IPS-18a (cell line): ENCODE data around the gene CRACR2B.

Experiments
- H3K27ac ChIP-seq: one replicate; pipeline ENCODE4 v1.5.1; 2013; ENCODE audit warnings: low read length
- H3K27me3 ChIP-seq: one replicate; pipeline ENCODE4 v1.6.1; 2013; ENCODE audit warnings: mild to moderate bottlenecking, low read length; ENCODE audit not compliant: control insufficient read depth, insufficient read depth
- H3K36me3 ChIP-seq: one replicate; pipeline ENCODE4 v1.6.1; 2013; ENCODE audit warnings: low read depth, low read length; ENCODE audit not compliant: control insufficient read depth
- H3K4me1 ChIP-seq: one replicate; pipeline ENCODE4 v1.6.1; 2013; ENCODE audit warnings: low read depth, low read length; ENCODE audit not compliant: control insufficient read depth
- H3K4me3 ChIP-seq: one replicate; pipeline ENCODE4 v1.5.1; 2013; ENCODE audit warnings: low read length
- H3K9ac ChIP-seq: one replicate; pipeline ENCODE4 v1.6.1; 2013; ENCODE audit warnings: mild to moderate bottlenecking, low read length, moderate library complexity
- H3K9me3 ChIP-seq: one replicate; pipeline ENCODE4 v1.6.1; 2013; ENCODE audit warnings: low read depth, low read length; ENCODE audit not compliant: control insufficient read depth

The CRACR2B gene

DNA sequence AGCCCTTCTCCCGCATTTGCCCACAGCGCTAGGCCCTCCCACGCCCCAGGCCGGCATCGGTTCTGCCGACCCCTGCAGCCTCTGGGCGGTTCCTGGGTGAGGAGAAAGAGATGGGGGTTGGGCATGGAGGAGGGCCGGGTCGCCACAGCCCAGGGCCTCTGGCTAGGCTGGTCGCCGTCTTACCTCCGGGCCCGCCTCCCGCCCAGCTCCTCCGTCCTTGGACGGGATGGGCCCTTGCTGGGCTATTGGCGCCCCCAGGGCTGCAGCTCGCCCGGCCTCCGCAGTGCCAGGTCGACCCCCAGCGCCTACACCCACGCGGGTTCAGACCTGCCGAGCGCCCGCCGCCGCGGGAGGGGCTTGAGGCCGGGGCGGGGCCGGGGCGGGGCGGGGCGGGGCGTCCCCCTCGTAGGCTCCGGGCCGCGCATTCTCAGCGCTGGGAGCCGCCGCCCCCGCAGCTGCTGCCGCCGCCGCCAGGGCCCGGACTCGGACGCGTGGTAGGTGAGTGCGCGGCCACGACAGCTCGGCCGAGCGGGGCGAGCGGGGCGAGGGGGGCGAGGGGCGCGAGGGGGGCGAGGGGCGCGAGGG, 4.9 kb downstream of the CRACR2B start, which contains the start of gene CD151:
TSS of gene CD151 (plus strand) at position 424 of the 585 bp plus-strand sequence. CDS start 3,118 bp downstream, outside the sequence.
- Histone ChIP-seq H3K27me3 (peaks cover 66% of the 10 kb centered on the region), H3K9ac (peak within 1 kb of the TSS; percentile 9), H3K4me3 (peak within 1 kb of the TSS; percentile 62), H3K4me1 (peaks cover 40% of the 10 kb centered on the region), H3K36me3 (no peaks in the 10 kb centered on the region), H3K27ac (no peak within 1 kb of the TSS), H3K9me3 (no peaks in the 10 kb centered on the region)

DNA sequence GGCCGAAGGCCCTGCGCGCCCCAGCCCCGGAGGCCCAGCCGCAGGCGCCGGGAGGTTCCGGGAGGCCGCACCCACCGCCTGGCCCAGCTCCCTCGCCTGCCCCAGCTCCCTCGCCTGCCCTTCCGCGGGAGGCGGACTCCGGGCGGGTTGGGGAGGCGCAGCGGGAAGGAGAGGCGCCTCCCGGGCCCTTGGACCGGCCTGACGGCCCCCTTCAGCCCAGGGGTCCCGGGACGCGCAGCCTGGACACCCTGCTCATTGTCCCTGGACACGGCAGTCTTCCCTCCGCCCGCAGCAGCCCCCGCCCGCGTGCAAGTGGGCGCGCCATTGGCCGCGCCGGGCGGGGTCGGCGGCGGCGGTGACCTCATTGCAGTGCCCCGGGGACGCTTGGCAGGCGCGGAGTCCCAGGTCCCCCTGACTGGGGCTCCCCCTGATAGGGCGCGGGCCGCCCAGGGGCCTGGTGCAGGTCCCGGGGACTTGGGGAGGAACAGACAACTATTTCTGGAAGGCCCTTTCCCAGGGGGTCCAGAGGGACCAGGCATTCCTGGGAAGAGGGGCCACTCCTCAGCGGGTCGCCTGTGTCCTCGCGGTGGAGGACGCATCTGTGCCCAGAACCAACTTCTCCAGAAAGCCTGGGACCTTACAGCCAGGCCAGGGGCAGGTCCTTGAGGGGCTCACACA, 5.5 kb downstream of the CRACR2B start:
- no peaks in the 10 kb centered on the region for H3K36me3 ChIP-seq
- H3K4me3 ChIP-seq: peak overlapping the region; percentile 62
- peaks cover 34% of the 10 kb centered on the region for H3K4me1 ChIP-seq
- H3K9me3 ChIP-seq: no peaks in the 10 kb centered on the region
- H3K27me3 ChIP-seq: peaks cover 60% of the 10 kb centered on the region
- H3K9ac ChIP-seq: peak overlapping the region; percentile 9
- H3K27ac ChIP-seq: no peak overlapping the region

DNA sequence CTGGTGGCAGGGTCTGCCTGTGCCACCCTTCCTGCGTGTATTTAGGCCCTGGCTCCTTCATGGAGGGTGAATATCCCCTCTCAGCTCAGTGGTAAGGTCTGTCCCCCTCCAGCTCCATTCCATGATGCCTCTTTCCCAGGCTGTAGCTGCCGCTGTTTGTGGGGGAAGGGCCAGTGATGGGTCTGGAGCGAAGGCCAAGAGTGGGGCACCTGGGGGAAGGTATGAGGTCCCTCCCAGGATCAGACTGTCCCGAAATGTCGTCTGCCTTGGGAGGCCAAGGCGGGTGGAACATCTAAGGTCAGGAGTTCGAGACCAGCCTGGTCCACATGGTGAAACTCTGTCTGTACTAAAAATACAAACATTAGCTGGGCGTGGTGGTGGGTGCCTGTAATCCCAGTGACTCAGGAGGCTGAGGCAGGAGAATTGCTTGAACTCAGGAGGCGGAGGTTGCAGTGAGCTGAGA, 6.2 kb downstream of the CRACR2B start:
- Histone ChIP-seq H3K4me1 (peaks cover 29% of the 10 kb centered on the region), H3K9me3 (no peaks in the 10 kb centered on the region), H3K27ac (no peak overlapping the region), H3K9ac (peak overlapping the region; percentile 9), H3K27me3 (peaks cover 54% of the 10 kb centered on the region), H3K36me3 (peaks cover 4% of the 10 kb centered on the region), H3K4me3 (peak overlapping the region; percentile 62)

DNA sequence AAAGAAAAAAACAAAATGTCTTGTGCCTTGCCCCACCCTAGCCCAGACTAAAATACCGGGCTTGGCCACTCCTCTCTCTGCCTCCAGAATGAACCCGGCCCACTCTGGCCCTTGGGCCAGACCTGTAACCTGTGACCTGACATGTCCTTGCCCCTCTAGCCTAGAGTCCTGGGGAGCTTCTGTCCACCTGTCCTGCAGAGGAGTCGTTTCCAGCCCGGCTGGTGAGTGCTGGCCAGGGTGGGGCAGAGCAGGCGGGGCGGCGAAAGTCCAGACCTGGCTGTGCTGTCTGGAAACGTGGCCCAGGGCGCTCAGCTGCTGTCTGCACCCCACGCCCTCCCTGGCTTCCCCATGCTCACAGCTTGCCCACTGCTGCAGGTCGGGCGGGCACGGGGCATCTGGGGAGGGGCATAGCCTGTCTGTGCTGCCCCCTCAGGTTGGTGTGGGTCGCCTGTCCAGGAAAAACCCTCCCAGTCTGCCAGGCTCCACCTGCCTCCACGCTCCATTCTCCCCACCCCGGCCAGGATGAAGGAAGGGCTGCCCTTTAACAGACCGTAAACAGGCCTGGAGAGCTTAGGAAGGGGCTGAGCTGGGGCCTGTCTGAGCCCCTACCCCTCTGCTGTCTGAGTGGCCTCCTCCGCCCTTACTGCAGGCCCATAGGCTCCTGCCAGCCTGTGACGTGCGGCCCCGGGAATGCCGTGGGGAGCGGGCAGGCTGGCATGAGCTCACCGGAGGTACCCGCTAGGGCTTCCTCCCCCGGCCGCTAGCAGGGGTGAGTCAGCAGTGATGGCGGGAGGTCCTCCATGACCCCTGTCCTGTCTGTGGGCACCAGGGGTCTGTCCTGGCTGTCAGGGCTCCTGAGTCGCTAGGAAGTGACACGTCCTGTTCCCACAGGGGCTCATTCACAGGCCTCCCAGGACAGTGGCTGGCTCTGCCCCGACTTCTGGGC, 6.9 kb downstream of the CRACR2B start:
- Histone ChIP-seq H3K36me3 (peaks cover 12% of the 10 kb centered on the region), H3K27me3 (peaks cover 46% of the 10 kb centered on the region), H3K27ac (no peak overlapping the region), H3K4me1 (peaks cover 22% of the 10 kb centered on the region), H3K9me3 (no peaks in the 10 kb centered on the region), H3K9ac (no peak overlapping the region), H3K4me3 (no peak overlapping the region)

DNA sequence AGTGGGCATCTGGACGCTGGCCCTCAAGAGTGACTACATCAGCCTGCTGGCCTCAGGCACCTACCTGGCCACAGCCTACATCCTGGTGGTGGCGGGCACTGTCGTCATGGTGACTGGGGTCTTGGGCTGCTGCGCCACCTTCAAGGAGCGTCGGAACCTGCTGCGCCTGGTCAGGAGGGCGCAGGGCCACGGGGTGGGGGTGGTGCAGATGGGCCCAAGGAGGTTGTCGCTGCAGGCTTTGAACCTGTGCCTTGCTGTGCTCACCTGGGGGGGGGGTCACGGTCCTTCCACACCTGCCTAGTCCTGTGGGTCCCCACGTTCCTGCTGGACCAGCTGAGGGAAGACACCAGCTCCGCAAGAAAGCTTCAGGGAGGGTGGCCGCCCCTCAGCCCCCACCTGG, 8.6 kb downstream of the CRACR2B start:
- no peak overlapping the region for H3K4me3 ChIP-seq
- peaks cover 31% of the 10 kb centered on the region for H3K27me3 ChIP-seq
- H3K36me3 ChIP-seq: peaks cover 22% of the 10 kb centered on the region
- H3K4me1 ChIP-seq: peaks cover 15% of the 10 kb centered on the region
- H3K9me3 ChIP-seq: no peaks in the 10 kb centered on the region
- H3K27ac ChIP-seq: no peak overlapping the region
- H3K9ac ChIP-seq: no peak overlapping the region

DNA sequence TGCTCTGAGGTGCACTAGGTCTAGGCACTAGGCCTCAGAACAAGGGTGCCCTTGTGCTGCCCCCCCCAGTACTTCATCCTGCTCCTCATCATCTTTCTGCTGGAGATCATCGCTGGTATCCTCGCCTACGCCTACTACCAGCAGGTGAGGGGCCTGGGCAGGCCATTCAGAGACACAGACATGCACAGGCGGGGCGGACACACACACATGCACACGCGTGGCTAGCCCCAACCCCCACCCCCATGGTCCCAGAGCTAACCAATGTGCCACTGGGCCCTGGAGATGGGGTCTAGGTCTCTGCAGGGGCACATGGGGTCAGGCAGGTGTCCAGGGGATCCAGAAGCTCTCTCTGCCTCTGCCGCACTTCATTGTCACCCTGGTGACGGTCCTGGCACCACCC, 9.0 kb downstream of the CRACR2B start:
- Histone ChIP-seq H3K9ac (no peak overlapping the region), H3K4me1 (peaks cover 11% of the 10 kb centered on the region), H3K27ac (no peak overlapping the region), H3K27me3 (peaks cover 27% of the 10 kb centered on the region), H3K4me3 (no peak overlapping the region), H3K36me3 (peaks cover 22% of the 10 kb centered on the region), H3K9me3 (no peaks in the 10 kb centered on the region)

DNA sequence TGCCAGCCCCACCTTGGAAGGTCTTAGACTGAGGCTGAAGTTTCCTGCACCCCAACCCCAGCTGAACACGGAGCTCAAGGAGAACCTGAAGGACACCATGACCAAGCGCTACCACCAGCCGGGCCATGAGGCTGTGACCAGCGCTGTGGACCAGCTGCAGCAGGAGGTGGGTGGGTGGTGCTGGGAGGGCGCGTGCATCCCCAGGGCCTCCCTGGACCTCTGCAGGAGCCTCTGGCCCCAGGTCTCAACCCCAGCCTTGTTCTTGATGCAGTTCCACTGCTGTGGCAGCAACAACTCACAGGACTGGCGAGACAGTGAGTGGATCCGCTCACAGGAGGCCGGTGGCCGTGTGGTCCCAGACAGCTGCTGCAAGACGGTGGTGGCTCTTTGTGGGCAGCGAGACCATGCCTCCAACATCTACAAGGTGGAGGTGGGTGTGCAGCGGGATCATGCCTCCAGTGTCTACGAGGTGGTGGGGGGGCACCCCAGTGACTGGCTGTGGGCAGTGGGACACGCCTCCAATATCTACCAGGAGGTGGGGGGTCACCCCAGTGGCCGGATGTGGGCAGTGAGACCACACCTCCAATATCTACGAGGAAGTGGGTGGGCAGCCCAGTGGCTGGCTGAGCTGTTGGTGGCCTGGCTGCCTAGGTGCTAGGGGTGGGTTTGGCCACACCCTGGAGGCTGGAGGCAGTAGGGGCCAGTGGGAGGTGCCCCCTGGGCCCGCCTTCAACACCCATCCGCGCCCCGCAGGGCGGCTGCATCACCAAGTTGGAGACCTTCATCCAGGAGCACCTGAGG, 9.7 kb downstream of the CRACR2B start:
- Histone ChIP-seq H3K4me3 (no peak overlapping the region), H3K4me1 (peaks cover 4% of the 10 kb centered on the region), H3K36me3 (peaks cover 22% of the 10 kb centered on the region), H3K27me3 (peaks cover 20% of the 10 kb centered on the region), H3K27ac (no peak overlapping the region), H3K9ac (no peak overlapping the region), H3K9me3 (no peaks in the 10 kb centered on the region)

DNA sequence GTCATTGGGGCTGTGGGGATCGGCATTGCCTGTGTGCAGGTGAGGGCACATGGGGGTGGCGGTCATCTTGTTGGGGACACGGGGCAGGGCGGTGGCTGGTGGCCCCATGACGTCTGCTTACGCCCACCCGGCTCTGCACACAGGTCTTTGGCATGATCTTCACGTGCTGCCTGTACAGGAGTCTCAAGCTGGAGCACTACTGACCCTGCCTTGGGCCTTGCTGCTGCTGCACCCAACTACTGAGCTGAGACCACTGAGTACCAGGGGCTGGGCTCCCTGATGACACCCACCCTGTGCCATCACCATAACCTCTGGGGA, 10.2 kb downstream of the CRACR2B start:
- Histone ChIP-seq H3K27me3 (peaks cover 18% of the 10 kb centered on the region), H3K36me3 (peaks cover 22% of the 10 kb centered on the region), H3K9ac (no peak overlapping the region), H3K27ac (no peak overlapping the region), H3K4me3 (no peak overlapping the region), H3K9me3 (no peaks in the 10 kb centered on the region), H3K4me1 (peaks cover 4% of the 10 kb centered on the region)

DNA sequence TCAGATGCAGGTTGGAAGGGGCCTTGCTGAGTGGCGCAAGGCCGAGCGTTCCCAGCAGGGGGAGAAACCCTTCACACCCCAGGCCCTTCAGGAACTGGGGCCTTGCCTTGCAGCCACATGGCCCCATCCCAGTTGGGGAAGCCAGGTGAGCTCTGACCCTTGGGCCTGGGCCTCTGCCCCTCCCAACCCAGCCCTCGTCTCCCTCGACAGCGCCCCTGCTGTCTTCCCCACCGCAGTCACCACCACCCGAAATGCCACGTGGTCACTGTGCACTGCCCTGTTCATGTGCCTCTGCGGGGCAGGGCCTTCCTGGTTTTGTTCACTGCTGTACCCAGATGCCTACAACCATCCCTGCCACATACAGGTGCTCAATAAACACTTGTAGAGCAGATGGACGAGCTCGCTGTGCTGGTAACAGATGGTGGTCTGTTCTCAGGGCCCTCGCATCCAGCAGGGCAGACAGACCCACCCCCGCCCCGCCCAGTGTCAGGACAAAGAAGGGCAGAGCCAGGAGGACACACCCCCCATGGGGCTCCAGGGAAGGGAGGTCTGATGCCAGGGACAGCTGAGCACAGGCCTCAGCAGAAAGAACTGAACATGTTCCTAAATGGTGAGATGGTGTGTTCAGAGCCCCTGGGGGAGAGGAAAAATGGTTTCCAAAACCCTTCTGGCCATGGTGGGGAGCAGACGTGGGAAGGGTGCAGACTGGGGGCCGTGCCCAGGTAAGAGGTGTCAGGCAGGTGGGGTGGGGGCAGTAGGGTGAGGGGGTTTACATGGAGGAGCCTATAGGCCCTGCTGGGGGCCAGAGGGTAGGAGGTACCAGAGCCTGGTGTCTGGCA, 10.9 kb downstream of the CRACR2B start:
- Histone ChIP-seq H3K9ac (no peak overlapping the region), H3K9me3 (no peaks in the 10 kb centered on the region), H3K4me3 (no peak overlapping the region), H3K27me3 (peaks cover 13% of the 10 kb centered on the region), H3K36me3 (peaks cover 22% of the 10 kb centered on the region), H3K27ac (no peak overlapping the region), H3K4me1 (peaks cover 3% of the 10 kb centered on the region)

DNA sequence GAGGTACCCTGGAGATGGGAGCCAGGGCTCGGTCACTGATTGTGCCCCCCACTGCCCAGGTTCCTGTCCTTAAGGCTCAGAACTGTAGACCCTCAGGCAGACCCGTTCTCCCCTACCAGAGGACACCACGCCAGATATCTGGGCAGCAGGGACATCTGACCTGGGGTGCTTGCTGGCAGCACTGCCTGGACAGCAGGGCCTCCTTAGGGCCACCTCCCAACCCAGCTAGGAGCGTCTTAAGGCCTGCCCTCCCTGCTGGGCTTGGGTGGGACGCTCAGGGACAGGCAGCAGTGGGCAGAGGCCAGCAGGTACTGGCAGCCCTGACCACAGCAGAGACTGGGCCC, 11.5 kb downstream of the CRACR2B start:
- peaks cover 3% of the 10 kb centered on the region for H3K4me1 ChIP-seq
- H3K27me3 ChIP-seq: peaks cover 7% of the 10 kb centered on the region
- no peak overlapping the region for H3K4me3 ChIP-seq
- H3K9ac ChIP-seq: no peak overlapping the region
- H3K36me3 ChIP-seq: peaks cover 22% of the 10 kb centered on the region
- no peak overlapping the region for H3K27ac ChIP-seq
- H3K9me3 ChIP-seq: no peaks in the 10 kb centered on the region
